ENCODE data around the gene CSF1R. TPM values are rescaled to one million over a fixed set of nuclear protein-coding genes. Genes with fewer than 3 reads are reported as not detected.
A peak's percentile ranks its signal among the peaks of the same experiment; 100 is the strongest.
"Not testable (repeated sequence)": the region's sequence is repeated elsewhere in the genome, so short reads cannot be mapped to it uniquely, and the experiment has no call there.

Gene CSF1R
- total RNA-seq, 8 experiments from 2014 or later: 0.16 to 0.94 (median 0.53) TPM

DNA sequence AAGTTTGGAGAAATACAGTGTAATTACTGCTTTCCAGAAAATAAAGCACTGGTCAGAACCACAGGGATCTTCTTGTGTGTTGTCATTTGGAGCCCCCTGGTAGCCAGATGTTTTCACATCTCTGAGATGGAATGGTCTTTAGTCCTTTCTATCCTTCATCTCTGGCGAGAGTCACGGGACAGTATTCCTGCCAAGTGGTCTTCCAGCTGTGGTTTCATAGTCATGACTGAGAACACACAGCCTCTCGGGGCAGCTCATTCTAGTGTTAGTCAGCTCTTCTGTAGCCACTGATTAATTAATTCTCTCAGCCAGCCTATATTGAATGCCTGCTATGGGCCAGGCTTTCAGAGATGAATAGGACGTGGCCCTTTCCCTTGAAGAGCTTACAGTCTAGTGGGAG, 51.7 kb downstream of the CSF1R start:
- Histone ChIP-seq H3K4me1 (replicated peaks in 1 of 2) (no peaks in the 10 kb centered on the region), H3K4me3 (no peak overlapping the region), H3K27ac (no peak overlapping the region)
- in situ Hi-C loops (cut with MboI; ENCODE audit: low pct_unique_long_range_greater_than_20kb in 2 of 9, low sequenced_read_pairs in 9 of 9, unreplicated experiment in 9 of 9): no loop called here
- WGBS, 10 experiments: 25 to 100% (median 92%) methylated on average over 1 to 4 of the region's 4 CpGs; no CpG with 5 or more reads in 2 of the 10 experiments
- ATAC-seq (replicated peaks in 6 of 8): no peak

DNA sequence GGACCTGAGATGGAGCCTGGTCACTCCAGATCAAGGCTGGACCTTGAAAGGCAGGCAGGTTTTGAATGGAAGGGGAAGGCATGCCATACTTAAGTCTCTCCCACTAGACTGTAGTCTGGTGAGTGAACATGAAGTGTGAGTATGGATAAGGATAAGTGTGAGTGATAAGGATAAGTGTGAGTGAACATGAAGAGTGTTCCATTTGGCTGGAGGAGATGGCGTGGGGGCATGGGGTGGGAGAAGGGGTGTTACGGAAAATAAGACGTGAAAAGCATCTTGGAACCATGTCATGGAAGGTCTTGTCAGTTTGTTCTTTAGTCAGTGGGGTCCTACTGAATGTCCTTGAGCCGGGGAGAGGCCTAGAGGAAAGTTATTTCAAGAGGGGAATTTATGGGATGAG, 53.0 kb downstream of the CSF1R start:
- Histone ChIP-seq H3K27ac (no peak overlapping the region), H3K4me1 (replicated peaks in 1 of 2) (no peaks in the 10 kb centered on the region), H3K4me3 (no peak overlapping the region)
- 80 to 100% (median 91%) methylated on average over 1 to 4 of the region's 4 CpGs; no CpG with 5 or more reads in 6 of the 10 experiments for WGBS, 10 experiments
- no peak for ATAC-seq (replicated peaks in 6 of 8)
- in situ Hi-C loops (cut with MboI; ENCODE audit: low pct_unique_long_range_greater_than_20kb in 2 of 9, low sequenced_read_pairs in 9 of 9, unreplicated experiment in 9 of 9): no loop called here

DNA sequence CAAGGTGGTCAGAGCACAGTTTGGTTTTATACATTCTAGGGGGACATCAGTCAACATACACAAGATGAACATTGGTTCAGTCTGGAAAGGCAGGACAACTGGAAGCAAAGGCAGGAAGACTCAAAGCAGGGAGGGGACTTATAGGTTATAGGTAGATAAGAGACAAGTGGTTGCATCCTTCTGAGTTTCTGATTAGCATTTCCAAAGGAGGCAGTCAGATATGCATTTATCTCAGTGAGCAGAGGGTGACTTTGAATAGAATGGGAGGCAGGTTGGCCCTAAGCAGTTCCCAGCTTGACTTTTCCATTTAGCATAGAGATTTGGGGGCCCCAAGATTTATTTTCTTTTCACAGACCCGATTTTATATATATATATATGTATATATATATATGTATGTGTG, 58.3 kb downstream of the CSF1R start:
- ATAC-seq (replicated peaks in 6 of 8); H3K4me1 ChIP-seq (replicated peaks in 1 of 2); in situ Hi-C loops (cut with MboI; ENCODE audit: low pct_unique_long_range_greater_than_20kb in 2 of 9, low sequenced_read_pairs in 9 of 9, unreplicated experiment in 9 of 9); H3K27ac ChIP-seq; H3K4me3 ChIP-seq: not testable (repeated sequence)
- no CpG with 5 or more reads among the region's 1 CpG for WGBS, 10 experiments

DNA sequence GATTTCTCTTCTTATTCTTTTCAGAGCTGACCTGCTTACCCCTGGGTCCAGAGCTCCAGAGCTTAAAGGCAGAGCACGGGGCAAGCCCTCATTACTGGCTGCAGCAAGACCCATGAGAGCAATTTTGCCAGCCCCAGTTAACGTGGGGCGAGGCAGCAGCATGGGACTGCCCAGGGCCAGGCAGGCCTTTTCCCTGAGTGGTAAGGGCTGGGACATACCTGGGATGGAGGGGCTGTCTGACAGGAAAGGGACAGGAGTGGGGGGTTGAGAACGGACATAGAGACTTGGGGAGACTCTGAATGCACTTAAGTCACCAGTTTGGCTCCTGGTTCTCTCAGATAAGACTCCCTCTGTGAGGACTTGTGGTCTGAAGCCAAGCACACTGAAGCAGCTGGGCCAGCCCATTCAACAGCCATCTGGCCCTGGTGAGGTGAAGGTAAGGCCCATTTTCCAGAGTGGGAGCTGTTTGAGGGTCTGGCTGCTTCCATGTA, 59.6 kb downstream of the CSF1R start:
- no peak for ATAC-seq (replicated peaks in 6 of 8)

DNA sequence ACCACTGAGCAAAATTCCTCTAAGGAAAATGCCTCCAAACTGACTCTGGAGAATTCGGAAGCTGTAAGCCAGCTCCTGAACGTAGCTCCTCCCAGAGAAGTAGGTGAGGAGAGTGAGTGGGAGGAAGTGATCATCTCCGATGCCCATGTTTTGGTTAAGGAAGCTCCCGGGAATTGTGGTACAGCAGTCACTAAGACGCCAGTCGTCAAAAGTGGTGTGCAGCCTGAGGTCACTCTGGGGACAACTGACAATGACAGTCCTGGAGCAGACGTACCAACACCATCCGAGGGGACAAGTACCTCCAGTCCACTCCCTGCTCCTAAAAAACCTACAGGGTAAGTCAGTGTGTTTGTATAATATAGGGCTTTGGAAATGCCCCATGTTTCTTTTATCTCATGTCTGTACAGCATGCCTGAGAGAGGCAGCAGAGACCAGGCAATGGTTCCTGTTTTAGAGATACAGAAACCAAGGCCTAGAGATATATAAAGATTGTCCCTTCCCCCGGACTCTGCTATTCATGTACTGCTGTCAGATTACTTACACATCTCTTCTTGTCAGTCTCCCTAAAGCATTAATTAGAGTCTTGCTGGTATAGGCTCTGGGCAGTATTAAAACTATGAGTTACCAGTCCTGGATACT, 61.9 kb downstream of the CSF1R start:
- no peak for ATAC-seq (replicated peaks in 6 of 8)
- H3K4me3 ChIP-seq: no peak overlapping the region
- H3K27ac ChIP-seq: no peak overlapping the region
- WGBS, 10 experiments: 58 to 93% (median 85%) methylated on average over 2 to 6 of the region's 9 CpGs; no CpG with 5 or more reads in 2 of the 10 experiments
- H3K4me1 ChIP-seq (replicated peaks in 1 of 2): no peaks in the 10 kb centered on the region
- in situ Hi-C loops (cut with MboI; ENCODE audit: low pct_unique_long_range_greater_than_20kb in 2 of 9, low sequenced_read_pairs in 9 of 9, unreplicated experiment in 9 of 9): no loop called here

More for the DNA sequence above, 59.6 kb downstream of the CSF1R start:
- 86 to 100% (median 100%) methylated on average over 1 to 3 of the region's 4 CpGs; no CpG with 5 or more reads in 3 of the 10 experiments for WGBS, 10 experiments
- Histone ChIP-seq H3K4me3 (no peak overlapping the region), H3K4me1 (replicated peaks in 1 of 2) (no peaks in the 10 kb centered on the region), H3K27ac (no peak overlapping the region)
- in situ Hi-C loops (cut with MboI; ENCODE audit: low pct_unique_long_range_greater_than_20kb in 2 of 9, low sequenced_read_pairs in 9 of 9, unreplicated experiment in 9 of 9): no loop called here

DNA sequence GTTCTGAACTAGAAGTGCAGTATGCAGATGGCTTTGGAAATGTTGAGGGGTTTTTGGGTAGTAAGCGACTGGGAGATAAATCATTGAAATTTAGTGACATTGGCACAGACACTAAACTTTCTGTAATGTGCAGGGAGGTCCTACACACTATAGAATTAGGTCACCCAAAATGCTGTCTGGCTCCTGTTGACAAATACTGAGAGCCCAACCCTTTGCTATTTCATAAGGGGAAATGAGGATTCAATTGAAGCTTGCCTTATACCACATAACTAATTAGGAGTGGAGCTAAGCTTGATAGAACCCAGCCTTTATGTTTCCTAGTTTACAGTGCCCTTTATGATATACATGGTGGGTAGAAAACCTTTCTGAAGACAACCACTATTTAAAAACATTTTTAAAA, 63.2 kb downstream of the CSF1R start:
- no peaks in the 10 kb centered on the region for H3K4me1 ChIP-seq (replicated peaks in 1 of 2)
- ATAC-seq (replicated peaks in 6 of 8): no peak
- WGBS, 10 experiments: 71 to 100% (median 83%) methylated on average over 1 of the region's 1 CpG; no CpG with 5 or more reads in 5 of the 10 experiments
- H3K27ac ChIP-seq: no peak overlapping the region
- in situ Hi-C loops (cut with MboI; ENCODE audit: low pct_unique_long_range_greater_than_20kb in 2 of 9, low sequenced_read_pairs in 9 of 9, unreplicated experiment in 9 of 9): no loop called here
- H3K4me3 ChIP-seq: no peak overlapping the region

DNA sequence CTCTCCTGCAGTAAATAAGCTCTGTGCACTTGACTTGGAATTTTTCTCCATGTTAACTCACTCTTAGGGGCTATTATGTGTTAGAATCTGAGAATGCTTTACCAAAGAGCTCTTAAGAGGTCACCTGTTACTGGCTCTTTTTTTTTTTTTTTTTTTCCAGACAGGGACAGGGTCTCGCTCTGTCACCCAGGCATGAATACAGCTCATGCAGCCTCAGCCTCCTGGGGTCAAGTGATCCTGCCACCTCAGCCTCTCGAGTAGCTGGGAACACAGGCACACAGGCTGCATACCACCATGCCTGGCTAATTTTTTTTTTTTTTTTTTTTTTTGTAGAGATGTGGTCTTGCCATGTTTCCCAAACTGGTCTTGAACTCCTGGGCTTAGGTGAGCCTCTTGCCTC, 63.7 kb downstream of the CSF1R start:
- in situ Hi-C loops (cut with MboI; ENCODE audit: low pct_unique_long_range_greater_than_20kb in 2 of 9, low sequenced_read_pairs in 9 of 9, unreplicated experiment in 9 of 9): no loop called here
- no peak overlapping the region for H3K4me3 ChIP-seq
- WGBS, 10 experiments: 33 to 100% (median 80%) methylated on average over 1 to 2 of the region's 2 CpGs; no CpG with 5 or more reads in 5 of the 10 experiments
- H3K4me1 ChIP-seq (replicated peaks in 1 of 2): no peaks in the 10 kb centered on the region
- H3K27ac ChIP-seq: no peak overlapping the region
- ATAC-seq (replicated peaks in 6 of 8): no peak

DNA sequence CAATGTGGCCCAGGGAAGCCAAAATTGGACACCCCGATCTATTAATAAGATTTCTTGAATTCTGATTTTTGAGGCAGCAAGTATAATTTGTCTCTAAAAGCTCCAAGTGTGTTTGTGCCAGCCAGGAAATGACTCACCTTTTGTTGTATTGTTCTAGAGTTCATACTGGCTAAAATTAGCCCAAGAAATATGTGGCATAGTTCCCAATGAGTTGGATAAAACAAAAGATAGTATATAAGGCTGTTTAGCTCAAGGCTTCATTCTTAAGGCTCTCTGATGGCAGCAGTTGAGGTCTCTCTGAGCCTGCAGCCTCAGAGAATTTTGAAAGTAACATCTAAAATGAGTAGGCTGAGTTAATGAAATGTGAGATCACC, 64.2 kb downstream of the CSF1R start:
- Histone ChIP-seq H3K4me3 (no peak overlapping the region), H3K4me1 (replicated peaks in 1 of 2) (no peaks in the 10 kb centered on the region), H3K27ac (no peak overlapping the region)
- WGBS, 10 experiments: 43 to 100% (median 85%) methylated on average over 1 of the region's 1 CpG; no CpG with 5 or more reads in 4 of the 10 experiments
- ATAC-seq (replicated peaks in 6 of 8): peak in 1 of 8 experiments; percentile 51
- in situ Hi-C loops (cut with MboI; ENCODE audit: low pct_unique_long_range_greater_than_20kb in 2 of 9, low sequenced_read_pairs in 9 of 9, unreplicated experiment in 9 of 9): no loop called here

DNA sequence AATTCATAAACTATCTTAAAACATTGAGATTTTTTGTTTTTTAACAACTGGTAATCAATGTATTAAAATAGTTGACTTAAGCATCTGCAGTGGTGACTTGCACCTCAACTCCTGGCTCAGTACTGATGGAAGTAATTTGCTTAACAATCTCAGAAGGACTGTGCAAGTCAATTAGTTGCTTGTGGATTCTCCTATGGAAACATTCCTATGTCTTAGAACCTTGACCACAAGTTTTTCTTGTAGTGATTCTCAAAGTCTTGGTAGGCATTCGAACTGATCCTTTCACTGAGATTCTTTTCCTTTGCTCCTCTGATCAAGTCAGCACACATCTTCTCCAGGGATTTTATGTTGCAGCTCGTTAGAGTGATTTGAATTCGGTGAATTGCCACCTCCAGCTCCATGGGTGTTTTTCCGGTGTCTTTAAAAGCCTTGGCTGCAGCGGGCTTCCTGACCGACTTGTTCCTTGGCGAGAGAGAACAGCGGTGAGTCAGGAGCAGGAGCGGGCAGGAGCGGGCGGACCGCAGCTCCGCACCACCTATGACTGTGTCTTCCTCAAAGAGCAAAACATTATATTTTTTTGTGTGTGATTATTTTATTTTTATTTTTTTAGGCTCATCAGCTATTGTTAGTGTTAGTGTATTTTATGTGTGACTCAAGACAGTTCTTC, 64.7 kb downstream of the CSF1R start:
- Histone ChIP-seq H3K27ac (no peak overlapping the region), H3K4me3 (no peak overlapping the region), H3K4me1 (replicated peaks in 1 of 2) (no peaks in the 10 kb centered on the region)
- in situ Hi-C loops (cut with MboI; ENCODE audit: low pct_unique_long_range_greater_than_20kb in 2 of 9, low sequenced_read_pairs in 9 of 9, unreplicated experiment in 9 of 9): no loop called here
- no peak for ATAC-seq (replicated peaks in 6 of 8)
- WGBS, 10 experiments: 41 to 100% (median 80%) methylated on average over 1 to 12 of the region's 13 CpGs; no CpG with 5 or more reads in 1 of the 10 experiments

DNA sequence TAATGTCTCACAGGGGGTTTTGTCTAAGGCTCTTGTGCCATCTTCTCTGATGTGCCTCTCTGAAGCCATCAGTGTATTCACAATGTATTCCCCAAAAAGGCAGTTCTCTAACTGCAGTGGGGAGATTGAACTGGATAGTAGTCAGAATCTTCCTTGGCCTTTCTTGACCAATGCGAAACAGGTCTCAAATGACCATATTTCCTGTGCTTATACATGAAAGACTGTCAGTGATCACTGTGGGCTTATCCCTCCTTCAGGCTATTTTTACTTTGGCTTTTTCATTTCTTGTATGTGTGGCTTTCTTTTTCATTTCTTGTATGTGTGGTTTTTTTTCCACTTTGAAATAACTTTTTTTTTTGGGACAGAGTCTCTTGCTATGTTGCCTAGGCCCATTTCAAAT, 66.1 kb downstream of the CSF1R start:
- in situ Hi-C loops (cut with MboI; ENCODE audit: low pct_unique_long_range_greater_than_20kb in 2 of 9, low sequenced_read_pairs in 9 of 9, unreplicated experiment in 9 of 9): no loop called here
- H3K4me1 ChIP-seq (replicated peaks in 1 of 2): no peaks in the 10 kb centered on the region
- no peak overlapping the region for H3K27ac ChIP-seq
- no peak for ATAC-seq (replicated peaks in 6 of 8)
- no peak overlapping the region for H3K4me3 ChIP-seq
- 80 to 100% (median 100%) methylated on average over 1 of the region's 1 CpG; no CpG with 5 or more reads in 4 of the 10 experiments for WGBS, 10 experiments

DNA sequence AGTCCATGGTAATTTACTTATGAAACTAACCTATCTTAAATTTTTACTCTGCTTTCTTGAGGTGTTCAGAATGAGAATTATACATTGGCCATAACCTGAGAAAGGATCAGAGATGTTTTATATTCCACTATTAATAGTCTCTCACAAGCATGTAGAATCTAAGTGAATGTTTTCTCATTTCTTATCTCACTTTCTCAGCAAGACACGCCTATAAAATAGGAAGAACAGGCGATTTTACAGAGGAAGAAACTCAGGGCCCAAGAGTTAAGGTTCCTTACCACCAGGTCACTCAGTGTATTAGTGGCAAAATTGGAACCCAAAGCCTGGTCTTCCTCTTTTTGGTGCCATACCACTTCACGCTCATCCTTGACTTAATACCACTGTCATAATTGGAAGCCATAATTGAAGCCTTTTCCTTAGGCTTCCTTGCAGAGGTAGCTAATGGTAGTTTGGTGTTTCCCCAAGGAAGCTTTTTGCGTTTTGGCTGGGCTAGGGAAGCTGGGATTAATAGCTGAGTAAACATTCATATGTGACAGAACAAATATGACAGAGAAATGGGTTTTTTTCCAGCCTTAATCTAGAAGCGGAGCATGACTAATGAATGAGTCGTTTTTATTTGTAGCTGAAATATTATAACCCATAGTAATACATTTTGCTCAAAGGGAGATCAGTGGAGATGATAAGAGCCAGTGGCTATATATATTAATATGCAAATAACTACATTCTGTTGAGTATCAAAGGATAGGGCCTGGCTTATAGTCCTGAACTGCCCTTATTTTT, 68.9 kb downstream of the CSF1R start:
- Histone ChIP-seq H3K4me3 (no peak overlapping the region), H3K4me1 (replicated peaks in 1 of 2) (no peaks in the 10 kb centered on the region), H3K27ac (no peak overlapping the region)
- 62 to 100% (median 86%) methylated on average over 1 to 6 of the region's 6 CpGs for WGBS, 10 experiments
- in situ Hi-C loops (cut with MboI; ENCODE audit: low pct_unique_long_range_greater_than_20kb in 2 of 9, low sequenced_read_pairs in 9 of 9, unreplicated experiment in 9 of 9): no loop called here
- peak in 1 of 8 experiments; percentile 35 for ATAC-seq (replicated peaks in 6 of 8)

DNA sequence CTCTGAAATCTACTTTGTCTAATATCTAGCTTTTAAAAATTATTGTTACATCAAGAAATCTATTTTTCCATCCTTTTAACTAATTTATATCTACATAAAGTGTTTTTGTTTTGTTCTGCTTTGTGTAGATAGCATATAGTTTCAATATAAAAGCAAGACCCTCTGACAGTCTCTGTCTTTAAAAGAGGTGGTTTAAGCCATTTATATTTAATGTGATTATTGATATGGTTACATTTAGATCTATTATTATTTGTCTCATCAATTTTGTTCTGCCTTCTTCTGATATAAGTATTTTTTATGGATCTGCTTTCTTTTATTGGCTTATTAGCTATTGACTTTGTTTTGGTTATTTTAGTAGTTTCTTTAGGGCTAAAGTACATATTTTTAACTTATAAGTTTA, 69.8 kb downstream of the CSF1R start:
- no peak overlapping the region for H3K4me3 ChIP-seq
- no peaks in the 10 kb centered on the region for H3K4me1 ChIP-seq (replicated peaks in 1 of 2)
- no peak for ATAC-seq (replicated peaks in 6 of 8)
- in situ Hi-C loops (cut with MboI; ENCODE audit: low pct_unique_long_range_greater_than_20kb in 2 of 9, low sequenced_read_pairs in 9 of 9, unreplicated experiment in 9 of 9): no loop called here
- no peak overlapping the region for H3K27ac ChIP-seq

DNA sequence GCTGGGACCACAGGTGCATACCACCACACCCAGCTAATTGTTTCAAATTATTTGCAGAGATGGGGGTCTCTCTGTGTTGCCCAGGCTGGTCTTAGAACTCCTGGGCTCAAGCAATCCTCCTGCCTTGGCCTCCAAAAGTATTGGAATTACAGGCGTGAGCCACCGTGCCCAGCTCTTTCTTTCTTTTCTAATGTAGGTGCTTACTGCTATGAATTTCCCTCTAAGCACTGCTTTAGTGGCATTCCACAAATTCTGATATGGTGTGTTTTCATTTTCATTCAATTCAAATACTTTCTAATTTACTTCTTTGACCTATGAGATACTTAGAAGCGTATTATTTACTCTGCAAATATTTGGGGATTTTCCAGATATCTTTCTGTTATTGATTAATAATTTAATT, 70.9 kb downstream of the CSF1R start:
- Histone ChIP-seq H3K27ac (no peak overlapping the region), H3K4me1 (replicated peaks in 1 of 2) (no peaks in the 10 kb centered on the region), H3K4me3 (no peak overlapping the region)
- in situ Hi-C loops (cut with MboI; ENCODE audit: low pct_unique_long_range_greater_than_20kb in 2 of 9, low sequenced_read_pairs in 9 of 9, unreplicated experiment in 9 of 9): no loop called here
- 83 to 100% (median 99%) methylated on average over 1 to 3 of the region's 3 CpGs for WGBS, 10 experiments
- no peak for ATAC-seq (replicated peaks in 6 of 8)
